GM12878 (cell line): Measurements from ENCODE around the gene ELN. TPM values are rescaled to one million over a fixed set of nuclear protein-coding genes. Genes with fewer than 3 reads are reported as not detected.
A peak's percentile ranks its signal among the peaks of the same experiment; 100 is the strongest.

Experiments used
- ATAC-seq: fragments of 200-7000 bp; cut with Tn5 transposase; 3 replicates; pipeline ENCODE4 v1.9.1; 2020; ENCODE audit warnings: mild to moderate bottlenecking, moderate library complexity
- BruUV-seq: library from RNA; stranded (reverse); fragments of 400-500 nt; replicated peaks from 2 replicates; lab custom pipeline; 2021; lab: Mats Ljungman, UMichigan
- CTCF ChIA-PET: fragments of 300-600 bp; sonication (Branson Sonifier 250); formaldehyde crosslinking; extraction: SDS; loops from one replicate; lab custom pipeline; 2021; ENCODE audit warnings: inconsistent platforms; lab: Yijun Ruan, JAX
- POLR2A ChIA-PET: fragments of 350-600 bp; formaldehyde crosslinking; extraction: SDS; loops from one replicate; lab custom pipeline; 2021; ENCODE audit warnings: inconsistent platforms; lab: Charles Lee
- RAD21 ChIA-PET: fragments of 300-600 bp; sonication (Branson Sonifier 250); formaldehyde crosslinking; loops from one replicate; lab custom pipeline; 2023; ENCODE audit warnings: antibody characterized with exemption; ENCODE audit not compliant: unreplicated experiment; lab: Charles Lee
- SMC1A ChIA-PET: fragments of 300-600 bp; sonication (Branson Sonifier 250); formaldehyde crosslinking; loops from one replicate; lab custom pipeline; 2023; ENCODE audit not compliant: unreplicated experiment, uncharacterized antibody; lab: Charles Lee
- DNase-seq: peaks from one replicate; pipeline ENCODE4 v3.0.0-alpha.2; 2011; ENCODE audit warnings: low read depth, low spot score
- FAIRE-seq: peaks from 3 replicates; lab custom pipeline; 2011; peaks lifted over from hg19 to GRCh38; lab: Jason Lieb, UNC
- H2AFZ ChIP-seq: 2 replicates; pipeline ENCODE4 v1.6.0; 2011; ENCODE audit warnings: low read depth, low read length, control low read depth; ENCODE audit not compliant: control insufficient read depth
- H3K27ac ChIP-seq: 2 replicates; pipeline ENCODE4 v1.5.1; 2011; ENCODE audit warnings: control low read depth; ENCODE audit not compliant: control insufficient read depth, insufficient read depth
- H3K27me3 ChIP-seq, 2 experiments: replicated peaks in 1 of 2; 2 replicates each; pipeline versions ENCODE4 v1.6.0 to v1.6.1; 2011; ENCODE audit warnings: low read length in 1 of 2; ENCODE audit not compliant: control insufficient read depth in 2 of 2, insufficient read depth in 2 of 2
- H3K36me3 ChIP-seq, 2 experiments: 2 replicates each; pipeline ENCODE4 v1.5.1; 2011; ENCODE audit warnings: low read length in 1 of 2; ENCODE audit not compliant: control insufficient read depth in 2 of 2, insufficient read depth in 2 of 2
- H3K4me1 ChIP-seq: 2 replicates; pipeline ENCODE4 v1.6.1; 2011; ENCODE audit warnings: mild to moderate bottlenecking, low read length, moderate library complexity, mixed read lengths; ENCODE audit not compliant: control insufficient read depth, insufficient read depth
- H3K4me2 ChIP-seq: 2 replicates; pipeline ENCODE4 v1.6.0; 2011; ENCODE audit warnings: control low read depth; ENCODE audit not compliant: control insufficient read depth, insufficient read depth
- H3K4me3 ChIP-seq: fragments of 200-600 bp; sonication (generic); 2 replicates; pipeline ENCODE4 v1.5.1; 2016
- H3K79me2 ChIP-seq: 2 replicates; pipeline ENCODE4 v1.6.0; 2011; ENCODE audit warnings: low read length; ENCODE audit not compliant: control insufficient read depth, insufficient read depth
- H3K9ac ChIP-seq: 2 replicates; pipeline ENCODE4 v1.8.0; 2011; ENCODE audit warnings: low read length, control low read depth, mixed read lengths; ENCODE audit not compliant: control insufficient read depth, insufficient read depth
- H3K9me3 ChIP-seq: replicated peaks from 3 replicates; pipeline ENCODE4 v1.5.1; 2011; ENCODE audit warnings: mild to moderate bottlenecking, low read length; ENCODE audit not compliant: control insufficient read depth, insufficient read depth
- H4K20me1 ChIP-seq: 2 replicates; pipeline ENCODE4 v1.6.0; 2011; ENCODE audit not compliant: control insufficient read depth, insufficient read depth
- BHLHE40 ChIP-seq, 2 experiments: fragments of 450-650 bp in 1 of 2; IDR thresholded peaks; 2 replicates each; pipeline ENCODE4 v1.6.1; 2011 to 2017; ENCODE audit warnings: low read depth in 2 of 2, borderline replicate concordance in 1 of 2, improper control_type of control experiment in 1 of 2, low read length in 1 of 2, mild to moderate bottlenecking in 1 of 2
- CREM ChIP-seq: IDR thresholded peaks from 2 replicates; pipeline ENCODE4 v1.6.1; 2014; ENCODE audit warnings: antibody characterized with exemption, low read depth
- DPF2 ChIP-seq: fragments of 450-650 bp; IDR thresholded peaks from 2 replicates; pipeline ENCODE4 v1.6.1; 2017; ENCODE audit warnings: mild to moderate bottlenecking
- ESRRA ChIP-seq: IDR thresholded peaks from 2 replicates; pipeline ENCODE4 v1.6.1; 2012; ENCODE audit warnings: mild to moderate bottlenecking, low read length, improper control_type of control experiment
- HDGF ChIP-seq: fragments of 450-650 bp; IDR thresholded peaks from 2 replicates; pipeline ENCODE4 v1.6.1; 2016; ENCODE audit warnings: antibody characterized with exemption
- IKZF1 ChIP-seq: fragments of 450-650 bp; conservative IDR thresholded peaks from 2 replicates; pipeline ENCODE4 v1.6.1; 2017; ENCODE audit warnings: antibody characterized with exemption, mild to moderate bottlenecking
- KDM1A ChIP-seq: fragments of 200-600 bp; sonication (generic); IDR thresholded peaks from 2 replicates; pipeline ENCODE4 v1.6.1; 2016; ENCODE audit warnings: borderline replicate concordance
- NFYA ChIP-seq: IDR thresholded peaks from 2 replicates; pipeline ENCODE4 v1.6.1; 2011; ENCODE audit warnings: low read depth, mild to moderate bottlenecking, low read length, improper control_type of control experiment, borderline replicate concordance
- NFYB ChIP-seq: IDR thresholded peaks from 2 replicates; pipeline ENCODE4 v1.6.1; 2011; ENCODE audit warnings: low read depth, mild to moderate bottlenecking, low read length, improper control_type of control experiment, moderate library complexity; ENCODE audit not compliant: insufficient read depth
- PAX8 ChIP-seq: fragments of 450-650 bp; IDR thresholded peaks from 2 replicates; pipeline ENCODE4 v1.6.1; 2017; ENCODE audit warnings: mild to moderate bottlenecking, moderate library complexity
- PRDM15 ChIP-seq: fragments of 450-650 bp; formaldehyde crosslinking; IDR thresholded peaks from 2 replicates; pipeline ENCODE4 v1.4.0; 2020; ENCODE audit warnings: mild to moderate bottlenecking, moderate library complexity
- RELA ChIP-seq: fragments of 450-650 bp; IDR thresholded peaks from 2 replicates; pipeline ENCODE4 v1.8.0; 2014; ENCODE audit warnings: borderline replicate concordance; ENCODE audit not compliant: partially characterized antibody
- RUNX3 ChIP-seq: IDR thresholded peaks from 2 replicates; pipeline ENCODE4 v1.6.1; 2012; ENCODE audit warnings: low read length, inconsistent platforms
- SIX5 ChIP-seq: IDR thresholded peaks from 2 replicates; pipeline ENCODE4 v1.6.1; 2011; ENCODE audit warnings: mild to moderate bottlenecking, low read depth, low read length, moderate library complexity; ENCODE audit not compliant: severe bottlenecking
- SRF ChIP-seq, 2 experiments: IDR thresholded peaks; 2 replicates each; pipeline ENCODE4 v1.6.1; 2011; ENCODE audit warnings: low read depth in 2 of 2, low read length in 2 of 2, mild to moderate bottlenecking in 1 of 2, moderate library complexity in 1 of 2
- TAF1 ChIP-seq: IDR thresholded peaks from 2 replicates; pipeline ENCODE4 v1.6.1; 2011; ENCODE audit warnings: mild to moderate bottlenecking, low read depth, low read length, borderline replicate concordance
- ZBTB11 ChIP-seq: fragments of 450-650 bp; formaldehyde crosslinking; IDR thresholded peaks from 2 replicates; pipeline ENCODE4 v1.5.0; 2022; ENCODE audit warnings: mild to moderate bottlenecking, missing genetic modification characterization
- WGBS: methylation state at CpG from one replicate; pipeline ENCODE4 v1.1.6; 2016; ENCODE audit warnings: low lambda C conversion rate; ENCODE audit not compliant: insufficient replicate concordance, insufficient coverage; ENCODE audit errors: missing lambda C conversion rate; 5-methylcytosine and 5-hydroxymethylcytosine counted together
- in situ Hi-C: fragments of 300-500 bp; cut with MboI; formaldehyde crosslinking; loops from 9 replicates; pipeline ENCODE4 v1.14.3; 2018; ENCODE audit warnings: mixed read lengths
- intact Hi-C: fragments of 100-400 bp; cut with micrococcal nuclease; formaldehyde crosslinking; loops from one replicate; pipeline ENCODE4 v1.14.2; 2022; ENCODE audit not compliant: unreplicated experiment
- polyA plus RNA-seq, 11 experiments: library from polyadenylated mRNA; depleted of rRNA in 4 of 11; unstranded in 6 of 11; stranded (reverse) in 5 of 11; fragments of >200 nt; fragmentation: Nextera tagmentation in 4 of 11; fragmentation: Illumina TruSeq in 1 of 11; extraction: Ambion mirVana in 4 of 11; extraction: Trizol in 1 of 11; gene quantifications; 1 replicate in 1 of 11; 2 replicates in 10 of 11; pipeline versions ENCODE4 v1.2.1 to v1.2.3, GENCODE V29; 2011 to 2016; ENCODE audit warnings: inconsistent platforms in 2 of 11, missing spikeins in 2 of 11, low read depth in 1 of 11
- total RNA-seq, 4 experiments: library from RNA; depleted of rRNA in 3 of 4; stranded (reverse); fragments of >200 nt in 3 of 4; fragmentation: Illumina TruSeq in 1 of 4; extraction: Trizol in 1 of 4; gene quantifications; 2 replicates each; pipeline versions ENCODE4 v1.2.1 to v1.2.3, GENCODE V29; 2013 to 2021

ELN gene
- total and polyA plus RNA-seq, 10 of the 15 experiments (the other 5 are each of a cell fraction or from before 2014, with no cell fraction given), result 0.08 to 0.27 (median 0.23) TPM; not detected in 7

- 0% methylated on average over 12 of the region's 12 CpGs for WGBS
- peak overlapping the region; percentile 87 for H3K9ac ChIP-seq
- ChIA-PET CTCF (interaction anchor here (1.0 to 2.4 kb wide), 3 partner anchors 8 to 90 kb away, joined by 3 to 7 read pairs (median 3); no protein-coding TSS in a partner anchor), POLR2A (interaction anchor here (0.5 to 2.5 kb wide), 6 partner anchors 8 to 553 kb away, joined by 3 to 13 read pairs (median 8); partner anchors contain the start of genes EIF4H, LIMK1 and TBL2), SMC1A (interaction anchor here (1.0 to 1.6 kb wide), 3 partner anchors 8 to 90 kb away, joined by 3 to 8 read pairs (median 4); no protein-coding TSS in a partner anchor), RAD21 (interaction anchor here (0.9 to 2.9 kb wide), 3 partner anchors 8 to 49 kb away, joined by 3 to 10 read pairs (median 10); partner anchors contain the start of gene LIMK1)
- peak overlapping the region; percentile 94 for H3K27ac ChIP-seq
- DNase-seq (peak; percentile 60), ATAC-seq (peak; percentile 82), FAIRE-seq (peak; percentile 69)
- intact Hi-C loops, result no loop called here
- H3K79me2 ChIP-seq, result peaks cover 32% of the 10 kb centered on the region
- peaks cover 12% of the 10 kb centered on the region in 2 experiments for H3K36me3 ChIP-seq
- peak overlapping the region; percentile 67 for H2AFZ ChIP-seq
- peak overlapping the region; percentile 100 for H3K4me2 ChIP-seq
- H4K20me1 ChIP-seq, result no peaks in the 10 kb centered on the region
- no peaks in the 10 kb centered on the region for H3K27me3 ChIP-seq
- BruUV-seq, result no TSS peak
- H3K9me3 ChIP-seq, result peaks cover 2% of the 10 kb centered on the region; the same call in 2 of the 3 replicates
- peaks cover 26% of the 10 kb centered on the region for H3K4me1 ChIP-seq
- peak overlapping the region; percentile 80 for H3K4me3 ChIP-seq
- in situ Hi-C loops, result no loop called here
- TF ChIP-seq NFYA (no peak), HDGF (peak; percentile 87), KDM1A (no peak), ESRRA (no peak), RELA (no peak), PRDM15 (CRISPR knock-in tag) (no peak), SIX5 (no peak), BHLHE40 (IDR thresholded peaks at IDR 0.05; ENCODE audit: borderline replicate concordance in 1 of 2, low read depth in 2 of 2, low read length in 1 of 2) (peak in 1 of 2 experiments; percentile 47; a peak in 1 of 4 replicates), ZBTB11 (CRISPR knock-in tag) (no peak), SRF (IDR thresholded peaks at IDR 0.05; ENCODE audit: low read depth in 2 of 2, low read length in 2 of 2) (no peak), PAX8 (no peak), IKZF1 (peak; percentile 80), RUNX3 (no peak), TAF1 (peak; percentile 62; the same call in 1 of the 2 replicates), NFYB (peak; percentile 75; the same call in 1 of the 2 replicates), DPF2 (peak; percentile 62; the same call in 1 of the 2 replicates), CREM (0 out of 2 replicates have a peak, but pooled peaks have one; percentile 19)
These were observed 65.0 kb downstream of the ELN start for GRCh38 chr7:74092964-74093471.
